ENCODE measurements around the gene SRXN1.

DNA sequence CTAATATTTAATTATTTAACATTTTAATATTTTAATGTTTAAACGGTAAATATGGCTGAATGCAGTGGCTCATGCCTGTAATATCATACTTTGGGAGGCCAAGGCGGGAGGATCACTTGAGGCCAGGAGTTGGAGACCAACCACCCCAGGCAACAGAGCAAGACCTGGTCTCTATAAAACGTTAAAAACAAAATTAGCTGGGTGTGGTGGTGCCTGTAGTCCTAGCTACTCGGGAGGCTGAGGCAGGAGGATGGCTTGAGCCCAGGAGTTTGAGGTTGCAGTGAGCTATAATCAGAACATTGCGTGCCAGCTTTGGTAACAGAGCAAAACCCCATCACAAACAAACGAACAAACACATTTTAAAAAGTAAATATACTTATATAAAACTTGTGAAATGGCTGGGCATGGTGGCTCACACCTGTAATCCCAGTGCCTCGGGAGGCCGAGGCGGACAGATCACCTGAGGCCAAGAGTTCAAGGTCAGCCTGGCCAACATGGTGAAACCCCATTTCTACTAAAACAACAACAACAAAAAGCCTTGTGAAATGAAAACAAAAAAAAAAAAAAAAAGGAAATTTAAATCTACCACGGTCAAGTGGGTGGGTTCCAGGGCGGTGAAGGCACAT lies 8.2 kb downstream of the SRXN1 start:
- TF ChIP-seq, protein P1, sequence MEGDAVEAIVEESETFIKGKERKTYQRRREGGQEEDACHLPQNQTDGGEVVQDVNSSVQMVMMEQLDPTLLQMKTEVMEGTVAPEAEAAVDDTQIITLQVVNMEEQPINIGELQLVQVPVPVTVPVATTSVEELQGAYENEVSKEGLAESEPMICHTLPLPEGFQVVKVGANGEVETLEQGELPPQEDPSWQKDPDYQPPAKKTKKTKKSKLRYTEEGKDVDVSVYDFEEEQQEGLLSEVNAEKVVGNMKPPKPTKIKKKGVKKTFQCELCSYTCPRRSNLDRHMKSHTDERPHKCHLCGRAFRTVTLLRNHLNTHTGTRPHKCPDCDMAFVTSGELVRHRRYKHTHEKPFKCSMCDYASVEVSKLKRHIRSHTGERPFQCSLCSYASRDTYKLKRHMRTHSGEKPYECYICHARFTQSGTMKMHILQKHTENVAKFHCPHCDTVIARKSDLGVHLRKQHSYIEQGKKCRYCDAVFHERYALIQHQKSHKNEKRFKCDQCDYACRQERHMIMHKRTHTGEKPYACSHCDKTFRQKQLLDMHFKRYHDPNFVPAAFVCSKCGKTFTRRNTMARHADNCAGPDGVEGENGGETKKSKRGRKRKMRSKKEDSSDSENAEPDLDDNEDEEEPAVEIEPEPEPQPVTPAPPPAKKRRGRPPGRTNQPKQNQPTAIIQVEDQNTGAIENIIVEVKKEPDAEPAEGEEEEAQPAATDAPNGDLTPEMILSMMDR (IDR thresholded peaks at IDR 0.05 in 4 of 5, conservative IDR thresholded peaks at IDR 0.05 in 1 of 5): no peak
- TF ChIP-seq POLR2A (IDR thresholded peaks at IDR 0.05): no peak
